Adipocyte (in vitro differentiated cells): ENCODE measurements around the gene DPPA5.
"Not testable (repeated sequence)": the region's sequence is repeated elsewhere in the genome, so short reads cannot be mapped to it uniquely, and the experiment has no call there.

Experiments used
- DNase-seq: peaks from one replicate; pipeline ENCODE4 v3.0.0-alpha.2; 2015; ENCODE audit warnings: low read depth
- H3K27me3 ChIP-seq: replicated peaks from 2 replicates; pipeline ENCODE4 v1.7.0; 2013; ENCODE audit warnings: mild to moderate bottlenecking, low read length, moderate library complexity; ENCODE audit not compliant: control insufficient read depth, insufficient read depth
- H3K36me3 ChIP-seq: 2 replicates; pipeline ENCODE4 v1.7.0; 2013; ENCODE audit warnings: low read length, mild to moderate bottlenecking, moderate library complexity; ENCODE audit not compliant: control insufficient read depth, insufficient read depth, severe bottlenecking
- H3K4me1 ChIP-seq: 2 replicates; pipeline ENCODE4 v1.7.0; 2013; ENCODE audit warnings: mild to moderate bottlenecking, low read length, moderate library complexity; ENCODE audit not compliant: control insufficient read depth, insufficient read depth
- H3K4me3 ChIP-seq: 2 replicates; pipeline ENCODE4 v1.7.0; 2013; ENCODE audit warnings: mild to moderate bottlenecking, low read length, moderate library complexity
- H3K9ac ChIP-seq: 2 replicates; pipeline ENCODE4 v1.7.0; 2013; ENCODE audit warnings: mild to moderate bottlenecking, low read length, moderate library complexity
- H3K9me3 ChIP-seq: 2 replicates; pipeline ENCODE4 v1.7.0; 2013; ENCODE audit warnings: mild to moderate bottlenecking, low read length, moderate library complexity; ENCODE audit not compliant: control insufficient read depth

The DPPA5 gene

GRCh38 chr6:73353636-73354593 lies at the start of gene DPPA5:
TSS of gene DPPA5 (minus strand) at chr6:73354276. CDS start at chr6:73354225, 51 bp downstream.
- Histone ChIP-seq H3K4me1 (no peaks in the 10 kb centered on the region), H3K36me3 (no peaks in the 10 kb centered on the region), H3K4me3 (no peak within 1 kb of the TSS), H3K27me3 (peaks cover 29% of the 10 kb centered on the region), H3K9me3 (no peaks in the 10 kb centered on the region), H3K9ac (no peak within 1 kb of the TSS)
- no peak for DNase-seq

GRCh38 chr6:73400656-73401055 lies 46.6 kb upstream of the DPPA5 start:
- H3K27me3 ChIP-seq = no peaks in the 10 kb centered on the region
- H3K4me1 ChIP-seq = peaks cover 8% of the 10 kb centered on the region
- no peak for DNase-seq

GRCh38 chr6:73395875-73396274 lies 41.8 kb upstream of the DPPA5 start:
- Histone ChIP-seq H3K4me1 (peaks cover 8% of the 10 kb centered on the region), H3K9ac (no peak overlapping the region), H3K36me3 (no peaks in the 10 kb centered on the region), H3K27me3 (no peaks in the 10 kb centered on the region), H3K4me3 (no peak overlapping the region), H3K9me3 (no peaks in the 10 kb centered on the region)
- no peak for DNase-seq

More at GRCh38 chr6:73400656-73401055, 46.6 kb upstream of the DPPA5 start:
- Histone ChIP-seq H3K36me3 (no peaks in the 10 kb centered on the region), H3K4me3 (no peak overlapping the region), H3K9ac (no peak overlapping the region), H3K9me3 (no peaks in the 10 kb centered on the region)

- H3K9me3 ChIP-seq = no peaks in the 10 kb centered on the region
- H3K36me3 ChIP-seq = no peaks in the 10 kb centered on the region
- no peak within 1 kb of the TSS for H3K9ac ChIP-seq
- H3K4me1 ChIP-seq = peaks cover 5% of the 10 kb centered on the region
- no peaks in the 10 kb centered on the region for H3K27me3 ChIP-seq
- H3K4me3 ChIP-seq = peak within 1 kb of the TSS; percentile 61
- DNase-seq = no peak
Observed at GRCh38 chr6:73394577-73395354, 40.7 kb upstream of the DPPA5 start, which contains the start of gene DDX43. TSS of gene DDX43 (plus strand) at chr6:73394828. CDS start at chr6:73394906, 78 bp downstream.

- DNase-seq = peak; percentile 4
- H3K27me3 ChIP-seq = no peaks in the 10 kb centered on the region
- H3K9ac ChIP-seq = no peak overlapping the region
- H3K36me3 ChIP-seq = no peaks in the 10 kb centered on the region
- H3K9me3 ChIP-seq = no peaks in the 10 kb centered on the region
- no peak overlapping the region for H3K4me3 ChIP-seq
- H3K4me1 ChIP-seq = peaks cover 3% of the 10 kb centered on the region
Observed at GRCh38 chr6:73393278-73393677, 39.2 kb upstream of the DPPA5 start.

GRCh38 chr6:73392188-73392587 lies 38.1 kb upstream of the DPPA5 start:
- not testable (repeated sequence) for H3K9me3 ChIP-seq, H3K4me3 ChIP-seq, H3K27me3 ChIP-seq, H3K4me1 ChIP-seq, H3K9ac ChIP-seq, H3K36me3 ChIP-seq
- DNase-seq = peak; percentile 4

GRCh38 chr6:73391675-73392074 lies 37.6 kb upstream of the DPPA5 start:
- no peak overlapping the region for H3K9ac ChIP-seq

GRCh38 chr6:73389854-73390253 lies 35.8 kb upstream of the DPPA5 start:
- DNase-seq = no peak
- Histone ChIP-seq H3K27me3 (no peaks in the 10 kb centered on the region), H3K36me3 (no peaks in the 10 kb centered on the region), H3K9me3 (no peaks in the 10 kb centered on the region), H3K9ac (no peak overlapping the region), H3K4me3 (no peak overlapping the region), H3K4me1 (peaks cover 3% of the 10 kb centered on the region)

More at GRCh38 chr6:73391675-73392074, 37.6 kb upstream of the DPPA5 start:
- peaks cover 3% of the 10 kb centered on the region for H3K4me1 ChIP-seq
- H3K4me3 ChIP-seq = no peak overlapping the region
- H3K27me3 ChIP-seq = no peaks in the 10 kb centered on the region
- no peak for DNase-seq
- no peaks in the 10 kb centered on the region for H3K36me3 ChIP-seq
- H3K9me3 ChIP-seq = no peaks in the 10 kb centered on the region

GRCh38 chr6:73388800-73389512 lies 34.9 kb upstream of the DPPA5 start:
- H3K27me3 ChIP-seq = no peaks in the 10 kb centered on the region
- H3K9me3 ChIP-seq = no peaks in the 10 kb centered on the region
- H3K4me1 ChIP-seq = peaks cover 3% of the 10 kb centered on the region
- H3K36me3 ChIP-seq = no peaks in the 10 kb centered on the region
- H3K4me3 ChIP-seq = peak overlapping the region; percentile 87
- DNase-seq = peak; percentile 84
- H3K9ac ChIP-seq = peak overlapping the region; percentile 80

GRCh38 chr6:73388433-73388799 lies 34.3 kb upstream of the DPPA5 start:
- no peaks in the 10 kb centered on the region for H3K9me3 ChIP-seq
- peaks cover 3% of the 10 kb centered on the region for H3K4me1 ChIP-seq
- DNase-seq = no peak
- peak overlapping the region; percentile 80 for H3K9ac ChIP-seq
- peak overlapping the region; percentile 87 for H3K4me3 ChIP-seq
- H3K27me3 ChIP-seq = no peaks in the 10 kb centered on the region
- H3K36me3 ChIP-seq = no peaks in the 10 kb centered on the region
